Measurements from ENCODE around the gene ARHGAP26.

- TF ChIP-seq POLR2A (IDR thresholded peaks at IDR 0.05; ENCODE audit: low read depth) (no peak), POLR2AphosphoS5 (IDR thresholded peaks at IDR 0.05) (no peak), EP300 (IDR thresholded peaks at IDR 0.05) (no peak)
- TF ChIP-seq, protein P1, sequence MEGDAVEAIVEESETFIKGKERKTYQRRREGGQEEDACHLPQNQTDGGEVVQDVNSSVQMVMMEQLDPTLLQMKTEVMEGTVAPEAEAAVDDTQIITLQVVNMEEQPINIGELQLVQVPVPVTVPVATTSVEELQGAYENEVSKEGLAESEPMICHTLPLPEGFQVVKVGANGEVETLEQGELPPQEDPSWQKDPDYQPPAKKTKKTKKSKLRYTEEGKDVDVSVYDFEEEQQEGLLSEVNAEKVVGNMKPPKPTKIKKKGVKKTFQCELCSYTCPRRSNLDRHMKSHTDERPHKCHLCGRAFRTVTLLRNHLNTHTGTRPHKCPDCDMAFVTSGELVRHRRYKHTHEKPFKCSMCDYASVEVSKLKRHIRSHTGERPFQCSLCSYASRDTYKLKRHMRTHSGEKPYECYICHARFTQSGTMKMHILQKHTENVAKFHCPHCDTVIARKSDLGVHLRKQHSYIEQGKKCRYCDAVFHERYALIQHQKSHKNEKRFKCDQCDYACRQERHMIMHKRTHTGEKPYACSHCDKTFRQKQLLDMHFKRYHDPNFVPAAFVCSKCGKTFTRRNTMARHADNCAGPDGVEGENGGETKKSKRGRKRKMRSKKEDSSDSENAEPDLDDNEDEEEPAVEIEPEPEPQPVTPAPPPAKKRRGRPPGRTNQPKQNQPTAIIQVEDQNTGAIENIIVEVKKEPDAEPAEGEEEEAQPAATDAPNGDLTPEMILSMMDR (IDR thresholded peaks at IDR 0.05) = no peak
These were observed 255.8 kb downstream of the ARHGAP26 start for GRCh38 chr5:143025971-143026370.
